Measurements from ENCODE around the gene RAB44. TPM values are rescaled to one million over a fixed set of nuclear protein-coding genes. Genes with fewer than 3 reads are reported as not detected.
"Not testable (repeated sequence)": the region's sequence is repeated elsewhere in the genome, so short reads cannot be mapped to it uniquely, and the experiment has no call there.

The RAB44 gene
- total and polyA plus RNA-seq, 7 donors, result under 0.01 to 0.71 (median 0.17) TPM; not detected in 3

DNA sequence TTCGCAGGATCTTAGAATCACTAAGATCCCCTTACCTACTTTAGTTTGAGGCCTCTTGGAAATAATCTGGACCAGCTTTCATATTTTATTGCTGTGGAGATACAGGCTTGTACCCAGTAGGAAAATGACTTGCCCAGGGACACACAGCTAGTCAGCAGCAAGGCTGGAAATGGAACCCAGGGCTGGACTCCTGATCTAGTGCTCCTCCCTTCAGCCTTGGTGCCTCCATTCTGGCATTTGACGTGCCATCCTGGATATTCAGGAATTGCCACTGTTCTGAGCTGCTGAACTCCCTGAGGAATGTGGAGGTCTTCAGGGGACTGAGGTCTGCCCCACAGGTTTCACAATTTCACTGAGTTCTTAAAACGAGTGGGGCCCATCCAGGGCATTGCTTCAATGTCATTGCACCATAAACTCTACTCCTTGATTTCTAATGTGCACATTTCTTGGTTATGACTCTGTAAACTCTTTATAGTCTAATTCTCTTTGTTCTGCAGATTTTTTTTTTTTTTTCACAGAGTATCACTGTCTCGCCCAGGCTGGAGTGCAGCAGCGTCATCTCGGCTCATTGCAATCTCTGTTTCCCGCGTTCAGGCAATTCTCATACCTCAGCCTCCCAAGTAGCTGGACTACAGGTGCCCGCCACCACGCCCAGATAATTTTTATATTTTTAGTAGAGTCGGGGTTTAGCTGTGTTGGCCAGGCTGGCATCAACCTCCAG is 45.8 kb upstream of the RAB44 start:
- WGBS, 2 donors, result 41 to 78% methylated on average over 11 of the region's 11 CpGs
- intact Hi-C loops (cut with DNase I), result no loop called here
- Histone ChIP-seq H3K4me1 (peaks cover 0 to 8% (median under 1%) of the 10 kb centered on the region in 4 donors), H3K36me3 (no peaks in the 10 kb centered on the region), H3K4me3 (no peak overlapping the region), H3K27me3 (no peaks in the 10 kb centered on the region), H3K27ac (no peak overlapping the region), H3K9me3 (no peaks in the 10 kb centered on the region)
- no peak for TF ChIP-seq CTCF (IDR thresholded peaks at IDR 0.05)
- no peak for TF ChIP-seq POLR2AphosphoS5 (IDR thresholded peaks at IDR 0.05)
- no peak for TF ChIP-seq POLR2A (IDR thresholded peaks at IDR 0.05)
- TF ChIP-seq EP300 (IDR thresholded peaks at IDR 0.05), result no peak
- no peak for DNase-seq

DNA sequence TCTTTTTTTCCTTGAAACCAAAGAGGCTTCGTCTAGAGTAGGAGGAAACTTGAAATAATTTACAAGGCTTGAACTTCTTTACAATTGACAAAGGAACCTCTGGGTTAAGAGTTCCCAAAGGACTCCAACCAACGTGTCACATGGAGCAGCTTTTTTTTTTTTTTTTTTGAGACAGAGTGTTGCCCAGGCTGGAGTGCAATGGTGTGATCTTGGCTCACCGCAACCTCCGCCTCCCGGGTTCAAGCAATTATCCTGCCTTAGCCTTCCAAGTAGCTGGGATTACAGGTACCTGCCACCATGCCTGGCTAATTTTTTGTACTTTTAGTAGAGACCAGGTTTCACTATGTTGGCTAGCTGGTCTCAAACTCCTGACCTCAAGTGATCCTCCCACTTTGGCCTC is 43.2 kb upstream of the RAB44 start:
- H3K27me3 ChIP-seq; H3K36me3 ChIP-seq; H3K27ac ChIP-seq; H3K9me3 ChIP-seq; DNase-seq; intact Hi-C loops (cut with DNase I); H3K4me3 ChIP-seq: not testable (repeated sequence)
- peaks cover 0 to 34% (median 23%) of the 10 kb centered on the region in 4 donors for H3K4me1 ChIP-seq
- WGBS, 2 donors, result 91% methylated on average over 5 of the region's 5 CpGs

DNA sequence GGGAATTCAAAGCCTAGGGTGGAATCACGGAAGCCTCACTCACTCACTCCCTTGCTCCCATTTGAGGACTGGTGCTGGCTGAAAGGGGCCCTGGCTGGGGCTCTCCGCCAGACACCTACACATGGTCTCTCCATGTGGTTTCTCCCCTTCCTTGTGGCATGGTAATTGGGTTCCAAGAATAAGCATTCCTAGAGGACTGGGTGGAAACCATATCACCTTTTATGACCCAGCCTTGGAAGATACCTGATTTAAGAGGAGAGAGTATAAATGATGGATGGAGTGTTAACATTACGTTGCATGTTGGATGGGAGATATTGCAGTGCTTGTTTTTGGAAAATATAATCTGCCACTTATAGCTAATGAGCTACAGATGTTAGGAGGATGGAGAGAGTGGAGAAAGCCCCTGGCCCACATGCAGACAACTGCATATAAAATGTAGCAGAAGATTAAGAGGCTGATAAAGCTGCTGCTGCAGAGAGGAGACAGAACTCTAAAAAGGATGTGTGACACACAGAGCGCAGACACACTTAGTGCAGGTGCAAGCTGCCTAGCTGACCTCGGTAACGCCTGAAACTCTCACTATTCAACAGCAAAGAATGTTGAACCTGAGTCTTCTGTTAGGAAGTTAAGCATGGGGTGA is 42.4 kb upstream of the RAB44 start:
- DNase-seq, result no peak
- no peaks in the 10 kb centered on the region for H3K9me3 ChIP-seq
- H3K27me3 ChIP-seq, result no peaks in the 10 kb centered on the region
- WGBS, 2 donors, result 65 to 79% methylated on average over 6 of the region's 6 CpGs
- no peak overlapping the region for H3K4me3 ChIP-seq
- no peaks in the 10 kb centered on the region for H3K36me3 ChIP-seq
- TF ChIP-seq CTCF (IDR thresholded peaks at IDR 0.05) (no peak), POLR2A (IDR thresholded peaks at IDR 0.05) (no peak), EP300 (IDR thresholded peaks at IDR 0.05) (no peak), POLR2AphosphoS5 (IDR thresholded peaks at IDR 0.05) (no peak)
- H3K27ac ChIP-seq, result no peak overlapping the region
- intact Hi-C loops (cut with DNase I), result no loop called here
- H3K4me1 ChIP-seq, result peaks cover 0 to 42% (median 30%) of the 10 kb centered on the region in 4 donors

GRCh38 chr6:36656441-36656840 is 41.2 kb upstream of the RAB44 start:
- intact Hi-C loops (cut with DNase I), result loop anchor here (2.0 kb wide), 1 partner anchor 28 kb away; no protein-coding TSS in a partner anchor
- DNase-seq, result no peak
- no peak overlapping the region for H3K27ac ChIP-seq
- WGBS, 2 donors, result 86 to 91% methylated on average over 5 of the region's 5 CpGs
- peaks cover 0 to 48% (median 39%) of the 10 kb centered on the region in 4 donors for H3K4me1 ChIP-seq
- no peak overlapping the region for H3K4me3 ChIP-seq
- TF ChIP-seq EP300 (IDR thresholded peaks at IDR 0.05) (no peak), POLR2A (IDR thresholded peaks at IDR 0.05) (no peak), POLR2AphosphoS5 (IDR thresholded peaks at IDR 0.05) (no peak), CTCF (IDR thresholded peaks at IDR 0.05) (no peak)
- no peaks in the 10 kb centered on the region for H3K36me3 ChIP-seq
- no peaks in the 10 kb centered on the region for H3K9me3 ChIP-seq
- no peaks in the 10 kb centered on the region for H3K27me3 ChIP-seq

DNA sequence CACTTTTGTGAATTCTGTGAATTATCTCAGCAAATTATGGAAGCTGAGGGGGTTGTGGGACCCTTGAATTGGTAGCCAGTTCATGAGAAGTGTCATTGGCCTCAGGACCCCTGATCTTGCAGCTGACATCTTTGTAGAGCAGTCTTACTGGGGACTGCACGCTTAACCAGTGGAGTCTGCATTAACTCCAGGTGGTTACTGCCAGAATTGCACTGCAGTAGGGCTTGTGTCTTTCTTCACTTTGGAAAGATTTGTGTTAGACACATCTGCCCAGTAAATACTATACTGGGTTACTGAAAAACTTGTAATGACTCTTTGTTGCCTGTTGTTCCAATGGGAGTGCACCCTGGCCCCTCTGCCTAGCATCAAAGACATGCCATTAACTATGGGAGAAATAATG is 40.4 kb upstream of the RAB44 start:
- Histone ChIP-seq H3K9me3 (no peaks in the 10 kb centered on the region), H3K4me1 (peaks cover 0 to 48% (median 39%) of the 10 kb centered on the region in 4 donors), H3K27ac (peak overlapping the region in 3 of 4 donors; percentile 56 to 78 (median 72))

More for the DNA sequence above, 40.4 kb upstream of the RAB44 start:
- Histone ChIP-seq H3K27me3 (no peaks in the 10 kb centered on the region), H3K36me3 (no peaks in the 10 kb centered on the region), H3K4me3 (no peak overlapping the region)
- intact Hi-C loops (cut with DNase I), result loop anchor here (2.0 kb wide), 1 partner anchor 28 kb away; no protein-coding TSS in a partner anchor
- WGBS, 2 donors, result 87 to 97% methylated on average over 1 of the region's 1 CpG
- TF ChIP-seq CTCF (IDR thresholded peaks at IDR 0.05) (peak in 1 of 4 experiments; percentile 25), POLR2AphosphoS5 (IDR thresholded peaks at IDR 0.05) (peak in 1 of 4 donors; percentile 3), EP300 (IDR thresholded peaks at IDR 0.05) (no peak)
- no peak for DNase-seq
